Sigmoid colon (tissue), 4 donors: ENCODE results near the gene GUCA1A.

Experiments used
- CTCF ChIP-seq, 4 experiments: fragments of 450-650 bp in 3 of 4; fragments of 200-600 bp in 1 of 4; IDR thresholded peaks; one replicate each; pipeline ENCODE4 v1.5.1; 2016 to 2019; ENCODE audit warnings: antibody characterized with exemption in 4 of 4, mild to moderate bottlenecking in 3 of 4, moderate library complexity in 2 of 4
- EP300 ChIP-seq, 4 donors: sonication (generic); formaldehyde crosslinking; IDR thresholded peaks; one replicate each; pipeline ENCODE4 v1.6.1; 2017; ENCODE audit warnings: antibody characterized with exemption in 4 of 4
- POLR2A ChIP-seq, 2 donors: fragments of 450-650 bp; IDR thresholded peaks; one replicate each; pipeline ENCODE4 v1.6.1; 2016; ENCODE audit warnings: antibody characterized with exemption in 2 of 2, mild to moderate bottlenecking in 2 of 2, moderate library complexity in 2 of 2
- POLR2AphosphoS5 ChIP-seq, 4 donors: sonication (generic); formaldehyde crosslinking; IDR thresholded peaks; one replicate each; pipeline ENCODE4 v1.6.1; 2017; ENCODE audit warnings: antibody characterized with exemption in 4 of 4

GRCh38 chr6:42225419-42225818 lies 52.3 kb downstream of the GUCA1A start:
- no peak for TF ChIP-seq POLR2AphosphoS5 (IDR thresholded peaks at IDR 0.05)
- TF ChIP-seq CTCF (IDR thresholded peaks at IDR 0.05), result no peak
- TF ChIP-seq EP300 (IDR thresholded peaks at IDR 0.05), result no peak
- TF ChIP-seq POLR2A (IDR thresholded peaks at IDR 0.05), result no peak
